ENCODE measurements around the gene ATP5F1C. TPM values are rescaled to one million over a fixed set of nuclear protein-coding genes. Genes with fewer than 3 reads are reported as not detected.

ATP5F1C gene
- total and polyA plus RNA-seq, 4 donors: 133 to 262 (median 205) TPM

GRCh38 chr10:7853890-7854289 lies 65.9 kb downstream of the ATP5F1C start (continued):
- TF ChIP-seq, protein P1, sequence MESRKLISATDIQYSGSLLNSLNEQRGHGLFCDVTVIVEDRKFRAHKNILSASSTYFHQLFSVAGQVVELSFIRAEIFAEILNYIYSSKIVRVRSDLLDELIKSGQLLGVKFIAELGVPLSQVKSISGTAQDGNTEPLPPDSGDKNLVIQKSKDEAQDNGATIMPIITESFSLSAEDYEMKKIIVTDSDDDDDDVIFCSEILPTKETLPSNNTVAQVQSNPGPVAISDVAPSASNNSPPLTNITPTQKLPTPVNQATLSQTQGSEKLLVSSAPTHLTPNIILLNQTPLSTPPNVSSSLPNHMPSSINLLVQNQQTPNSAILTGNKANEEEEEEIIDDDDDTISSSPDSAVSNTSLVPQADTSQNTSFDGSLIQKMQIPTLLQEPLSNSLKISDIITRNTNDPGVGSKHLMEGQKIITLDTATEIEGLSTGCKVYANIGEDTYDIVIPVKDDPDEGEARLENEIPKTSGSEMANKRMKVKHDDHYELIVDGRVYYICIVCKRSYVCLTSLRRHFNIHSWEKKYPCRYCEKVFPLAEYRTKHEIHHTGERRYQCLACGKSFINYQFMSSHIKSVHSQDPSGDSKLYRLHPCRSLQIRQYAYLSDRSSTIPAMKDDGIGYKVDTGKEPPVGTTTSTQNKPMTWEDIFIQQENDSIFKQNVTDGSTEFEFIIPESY (IDR thresholded peaks at IDR 0.05): no peak
- TF ChIP-seq TAF1 (conservative IDR thresholded peaks at IDR 0.05) (no peak), SP1 (IDR thresholded peaks at IDR 0.05) (no peak), RAD21 (IDR thresholded peaks at IDR 0.05) (no peak), HNF4A (conservative IDR thresholded peaks at IDR 0.05) (no peak)

- H3K27ac ChIP-seq (ENCODE audit: low read depth in 1 of 2, low read length in 2 of 2): no peak overlapping the region
- TF ChIP-seq HNF4A (conservative IDR thresholded peaks at IDR 0.05) (no peak), HNF4G (IDR thresholded peaks at IDR 0.05) (no peak), SP1 (IDR thresholded peaks at IDR 0.05) (no peak), FOXA2 (IDR thresholded peaks at IDR 0.05) (no peak), GABPA (IDR thresholded peaks at IDR 0.05 in 1 of 2, conservative IDR thresholded peaks at IDR 0.05 in 1 of 2) (no peak)
- peaks cover 7 to 28% (median 12%) of the 10 kb centered on the region in 4 donors for H3K4me1 ChIP-seq (ENCODE audit: control insufficient read depth in 4 of 4, insufficient read depth in 4 of 4, low read length in 3 of 4)
These were observed 67.2 kb downstream of the ATP5F1C start for GRCh38 chr10:7855205-7855604.

DNA sequence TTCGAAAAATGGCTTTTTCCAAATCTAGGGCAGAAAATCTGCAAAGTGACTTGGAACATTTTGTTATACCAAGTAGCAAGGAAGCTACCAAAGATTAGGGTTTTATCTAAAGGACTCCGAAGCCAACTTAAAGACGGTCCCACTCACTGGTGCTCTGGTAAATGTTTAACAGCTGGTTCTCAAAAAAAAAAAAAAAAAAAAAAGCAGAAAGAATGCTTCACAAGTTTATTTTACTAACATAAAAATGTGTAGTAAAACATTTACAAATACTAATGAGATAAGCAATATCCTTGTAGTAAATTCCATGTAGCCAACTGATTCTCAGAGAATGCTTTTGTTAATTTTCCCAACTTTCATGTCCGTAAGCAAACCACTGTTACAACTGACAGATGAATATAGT lies 68.7 kb downstream of the ATP5F1C start:
- no peaks in the 10 kb centered on the region for H3K36me3 ChIP-seq (ENCODE audit: control insufficient read depth in 4 of 4, insufficient read depth in 3 of 4, low read depth in 1 of 4, low read length in 3 of 4)
- TF ChIP-seq REST (IDR thresholded peaks at IDR 0.05): no peak
- no peak for TF ChIP-seq MAX (IDR thresholded peaks at IDR 0.05)
- TF ChIP-seq EGR1 (IDR thresholded peaks at IDR 0.05; ENCODE audit: low read depth in 2 of 2): no peak
- no peak for TF ChIP-seq JUND (IDR thresholded peaks at IDR 0.05)
- no peak for TF ChIP-seq HNF4A (conservative IDR thresholded peaks at IDR 0.05)
- H3K4me1 ChIP-seq (ENCODE audit: control insufficient read depth in 4 of 4, insufficient read depth in 4 of 4, low read length in 3 of 4): peaks cover 7 to 28% (median 12%) of the 10 kb centered on the region in 4 donors
- DNase-seq (ENCODE audit: low spot score): no peak
- no peak overlapping the region for H3K4me3 ChIP-seq (ENCODE audit: low read depth in 1 of 3, low read length in 3 of 3)
- peaks cover 0 to 5% (median under 1%) of the 10 kb centered on the region in 4 donors for H3K9me3 ChIP-seq (ENCODE audit: control insufficient read depth in 4 of 4, low read length in 3 of 4)
- H3K27me3 ChIP-seq (ENCODE audit: control insufficient read depth in 4 of 4, insufficient read depth in 4 of 4, low read length in 3 of 4): no peaks in the 10 kb centered on the region
- H3K27ac ChIP-seq (ENCODE audit: low read depth in 1 of 2, low read length in 2 of 2): no peak overlapping the region
- no peak overlapping the region for H3K9ac ChIP-seq (ENCODE audit: low read depth in 1 of 2, low read length in 2 of 2)
- 29% methylated on average over 4 of the region's 4 CpGs for WGBS

More at GRCh38 chr10:7855205-7855604, 67.2 kb downstream of the ATP5F1C start:
- WGBS: 98% methylated on average over 4 of the region's 4 CpGs
- Histone ChIP-seq H3K36me3 (ENCODE audit: control insufficient read depth in 4 of 4, insufficient read depth in 3 of 4, low read depth in 1 of 4, low read length in 3 of 4) (no peaks in the 10 kb centered on the region), H3K9ac (ENCODE audit: low read depth in 1 of 2, low read length in 2 of 2) (no peak overlapping the region), H3K4me3 (ENCODE audit: low read depth in 1 of 3, low read length in 3 of 3) (no peak overlapping the region), H3K27me3 (ENCODE audit: control insufficient read depth in 4 of 4, insufficient read depth in 4 of 4, low read length in 3 of 4) (no peaks in the 10 kb centered on the region), H3K9me3 (ENCODE audit: control insufficient read depth in 4 of 4, low read length in 3 of 4) (no peaks in the 10 kb centered on the region)
- DNase-seq (ENCODE audit: low spot score): no peak

Measured in liver (tissue), 9 donors.